ENCODE data around the gene PLA2G4D.
A peak's percentile ranks its signal among the peaks of the same experiment; 100 is the strongest.

The PLA2G4D gene, protein sequence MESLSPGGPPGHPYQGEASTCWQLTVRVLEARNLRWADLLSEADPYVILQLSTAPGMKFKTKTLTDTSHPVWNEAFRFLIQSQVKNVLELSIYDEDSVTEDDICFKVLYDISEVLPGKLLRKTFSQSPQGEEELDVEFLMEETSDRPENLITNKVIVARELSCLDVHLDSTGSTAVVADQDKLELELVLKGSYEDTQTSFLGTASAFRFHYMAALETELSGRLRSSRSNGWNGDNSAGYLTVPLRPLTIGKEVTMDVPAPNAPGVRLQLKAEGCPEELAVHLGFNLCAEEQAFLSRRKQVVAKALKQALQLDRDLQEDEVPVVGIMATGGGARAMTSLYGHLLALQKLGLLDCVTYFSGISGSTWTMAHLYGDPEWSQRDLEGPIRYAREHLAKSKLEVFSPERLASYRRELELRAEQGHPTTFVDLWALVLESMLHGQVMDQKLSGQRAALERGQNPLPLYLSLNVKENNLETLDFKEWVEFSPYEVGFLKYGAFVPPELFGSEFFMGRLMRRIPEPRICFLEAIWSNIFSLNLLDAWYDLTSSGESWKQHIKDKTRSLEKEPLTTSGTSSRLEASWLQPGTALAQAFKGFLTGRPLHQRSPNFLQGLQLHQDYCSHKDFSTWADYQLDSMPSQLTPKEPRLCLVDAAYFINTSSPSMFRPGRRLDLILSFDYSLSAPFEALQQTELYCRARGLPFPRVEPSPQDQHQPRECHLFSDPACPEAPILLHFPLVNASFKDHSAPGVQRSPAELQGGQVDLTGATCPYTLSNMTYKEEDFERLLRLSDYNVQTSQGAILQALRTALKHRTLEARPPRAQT

GRCh38 chr15:42094512-42094963 is at the start of gene PLA2G4D:
PLA2G4D (minus strand) TSS chr15:42094562; CDS start chr15:42094459, 103 bp downstream.
- no peak for DNase-seq (ENCODE audit: low read depth in 2 of 2)

GRCh38 chr15:42143356-42143755 is 49.0 kb upstream of the PLA2G4D start:
- DNase-seq (ENCODE audit: low read depth in 2 of 2) = no peak

GRCh38 chr15:42141795-42142667 is 47.7 kb upstream of the PLA2G4D start:
- DNase-seq (ENCODE audit: low read depth in 2 of 2) = no peak

GRCh38 chr15:42141246-42141645 is 46.9 kb upstream of the PLA2G4D start:
- DNase-seq (ENCODE audit: low read depth in 2 of 2) = no peak

GRCh38 chr15:42140383-42141070 is 46.2 kb upstream of the PLA2G4D start:
- DNase-seq (ENCODE audit: low read depth in 2 of 2) = no peak

GRCh38 chr15:42139596-42139995 is 45.2 kb upstream of the PLA2G4D start:
- no peak for DNase-seq (ENCODE audit: low read depth in 2 of 2)

DNA sequence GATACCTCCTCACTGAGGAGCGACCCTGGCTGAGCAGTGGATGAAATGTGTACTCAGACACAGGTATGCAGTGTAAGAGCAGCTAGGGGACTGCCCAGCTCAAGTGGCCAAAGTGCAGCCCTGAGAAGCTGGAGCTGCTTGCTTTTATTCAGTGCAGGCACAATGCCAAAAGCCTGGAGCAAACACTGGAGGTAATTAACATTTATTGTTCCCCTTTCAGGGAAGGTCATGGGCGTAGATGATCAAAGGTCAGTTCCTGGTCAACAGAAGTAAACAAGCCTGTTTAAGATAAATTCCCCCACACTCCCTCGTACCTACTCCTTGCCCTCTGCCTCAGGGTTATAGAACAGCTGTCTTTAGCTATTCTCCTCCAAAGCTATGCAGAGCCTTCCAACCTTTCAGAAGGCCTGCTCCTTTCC is 44.6 kb upstream of the PLA2G4D start:
- no peak for DNase-seq (ENCODE audit: low read depth in 2 of 2)

GRCh38 chr15:42138411-42138810 is 44.0 kb upstream of the PLA2G4D start:
- no peak for DNase-seq (ENCODE audit: low read depth in 2 of 2)

DNA sequence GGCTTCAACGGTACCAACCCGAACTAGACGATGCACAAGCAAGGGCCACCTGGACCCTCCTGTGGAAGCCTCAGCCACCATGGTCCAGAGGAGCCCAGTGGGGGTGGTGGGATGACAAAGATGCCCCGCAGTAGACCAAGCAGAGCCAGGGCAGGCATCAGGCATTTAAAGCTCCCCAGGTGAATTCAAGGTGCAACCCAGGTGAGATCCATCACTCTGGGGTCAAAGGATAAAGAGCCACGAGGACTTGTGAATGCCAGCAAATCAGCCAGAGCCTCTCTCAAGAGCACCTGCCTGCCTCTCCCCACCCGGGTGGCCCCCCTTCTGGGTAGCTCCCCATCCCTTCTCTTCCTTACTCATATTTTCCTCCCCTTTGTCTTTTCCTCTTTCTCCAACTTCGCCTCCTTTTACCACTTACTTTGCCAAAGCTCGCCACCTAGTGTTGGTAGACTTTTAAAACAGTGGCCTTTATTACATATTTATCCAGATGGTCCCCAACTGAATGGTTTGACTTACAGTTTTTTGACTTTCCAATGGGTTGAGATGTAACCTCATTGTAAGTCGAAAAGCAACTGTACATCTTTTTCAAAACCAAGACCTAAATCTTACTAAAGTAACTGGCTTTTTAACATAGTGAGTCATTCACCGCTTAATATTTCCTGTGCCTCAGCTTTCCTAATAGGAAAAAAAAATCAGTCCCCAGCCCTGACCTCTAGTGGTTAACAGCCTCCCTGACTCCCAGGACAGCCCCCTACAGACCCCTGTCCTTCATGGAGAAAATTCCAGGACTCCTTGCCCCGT is 43.3 kb upstream of the PLA2G4D start:
- peak; percentile 25 to 31 for DNase-seq (ENCODE audit: low read depth in 2 of 2)

GRCh38 chr15:42136513-42136912 is 42.2 kb upstream of the PLA2G4D start:
- DNase-seq (ENCODE audit: low read depth in 2 of 2) = no peak

DNA sequence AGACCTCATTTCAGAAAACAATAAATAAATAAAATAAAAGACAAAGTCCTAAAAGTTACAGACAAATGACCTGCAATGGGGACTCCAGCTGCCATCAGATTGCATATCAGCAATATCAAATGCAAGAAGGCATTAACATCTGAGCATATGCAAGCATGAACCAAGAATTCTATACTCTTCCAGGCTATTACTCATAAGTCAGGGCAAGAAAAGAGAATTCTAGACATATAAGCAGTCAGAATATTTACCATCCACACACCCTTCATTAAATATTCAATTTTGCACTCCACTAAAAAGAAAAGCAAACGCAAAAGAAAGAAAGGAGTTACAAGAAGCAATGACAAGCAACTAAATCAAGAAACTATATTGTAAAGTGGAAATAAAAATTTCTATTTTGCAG is 41.0 kb upstream of the PLA2G4D start:
- DNase-seq (ENCODE audit: low read depth in 2 of 2) = no peak

DNA sequence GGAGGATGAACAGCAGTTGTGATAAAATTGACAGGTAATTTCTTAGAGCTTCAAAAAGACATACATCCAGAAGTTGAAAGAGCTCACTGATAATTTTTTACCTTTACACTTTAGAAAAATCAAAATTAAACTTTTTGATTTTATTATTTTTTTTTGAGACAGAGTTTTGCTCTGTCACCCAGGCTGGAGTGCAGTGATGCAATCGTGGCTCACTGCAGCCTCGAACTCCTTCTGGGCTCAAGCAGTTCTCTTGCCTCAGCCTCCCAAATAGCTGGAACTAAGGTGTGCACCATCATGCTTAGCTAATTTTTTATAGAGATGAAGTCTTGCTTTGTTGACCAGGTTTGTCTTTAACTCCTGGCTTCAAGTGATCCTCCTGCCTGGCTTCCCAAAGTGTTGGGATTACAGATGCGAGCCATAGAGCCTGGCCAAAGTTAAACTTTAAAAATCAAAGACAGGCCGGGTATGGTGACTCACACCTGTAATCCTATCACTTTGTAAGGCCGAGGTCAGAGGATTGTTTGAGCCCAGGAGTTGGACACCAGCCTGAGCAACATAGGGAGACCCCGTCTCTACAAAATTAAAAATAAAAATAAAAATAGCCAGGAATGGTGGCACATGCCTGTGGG is 40.4 kb upstream of the PLA2G4D start:
- no peak for DNase-seq (ENCODE audit: low read depth in 2 of 2)

DNA sequence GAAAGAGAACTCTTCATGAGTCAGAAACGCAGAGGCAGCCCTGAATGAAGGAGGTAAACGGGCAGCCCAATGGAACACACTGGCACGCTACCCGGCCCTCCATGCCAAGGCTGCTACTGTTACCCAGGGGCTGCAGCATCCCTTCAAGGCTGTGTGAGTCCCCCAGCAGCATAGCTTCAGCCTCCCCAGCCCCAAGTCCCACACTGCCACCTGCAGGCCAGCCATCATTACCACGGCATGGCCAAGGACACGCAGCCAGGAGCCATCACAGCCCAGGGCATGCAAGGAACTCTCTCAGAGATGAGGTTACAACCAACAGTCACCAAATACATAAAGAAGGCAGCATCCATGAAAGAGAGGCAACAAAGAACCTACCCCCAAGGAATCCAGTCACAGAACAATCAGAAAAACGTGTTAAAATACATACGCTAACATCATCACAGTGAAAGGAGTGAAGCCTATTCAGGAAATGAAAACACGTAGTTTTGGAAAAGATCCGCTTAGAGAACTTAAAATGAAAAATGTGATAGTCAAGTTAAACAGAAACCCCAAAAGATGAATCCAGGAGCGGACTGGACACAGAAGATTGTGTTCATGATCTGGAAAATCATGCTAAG is 39.6 kb upstream of the PLA2G4D start:
- DNase-seq (ENCODE audit: low read depth in 2 of 2) = no peak

DNA sequence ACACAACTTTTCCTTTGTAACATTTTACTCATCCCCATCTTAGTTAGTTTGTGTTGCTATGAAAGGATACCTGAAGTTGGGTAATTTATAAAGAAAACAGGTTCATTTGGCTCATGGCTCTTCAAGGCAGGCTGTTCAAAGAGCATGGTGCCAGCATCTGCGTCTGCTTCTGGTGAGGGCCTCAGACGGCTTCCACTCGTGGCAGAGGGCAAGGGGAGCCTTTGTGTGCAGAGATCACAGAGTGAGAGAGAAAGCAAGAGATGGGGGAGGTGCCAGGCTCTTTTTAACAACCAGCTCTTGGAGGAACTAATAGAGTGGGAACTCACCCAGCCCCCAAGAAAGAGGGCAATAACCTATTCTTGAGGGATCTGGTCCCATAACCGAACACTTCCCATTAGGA is 39.0 kb upstream of the PLA2G4D start:
- no peak for DNase-seq (ENCODE audit: low read depth in 2 of 2)

GRCh38 chr15:42131826-42132806 is 37.8 kb upstream of the PLA2G4D start:
- DNase-seq (ENCODE audit: low read depth in 2 of 2) = no peak

- no peak for DNase-seq (ENCODE audit: low read depth in 2 of 2)
Measured at GRCh38 chr15:42131006-42131405, 36.6 kb upstream of the PLA2G4D start.

GRCh38 chr15:42130246-42130986 is 36.1 kb upstream of the PLA2G4D start:
- no peak for DNase-seq (ENCODE audit: low read depth in 2 of 2)

DNA sequence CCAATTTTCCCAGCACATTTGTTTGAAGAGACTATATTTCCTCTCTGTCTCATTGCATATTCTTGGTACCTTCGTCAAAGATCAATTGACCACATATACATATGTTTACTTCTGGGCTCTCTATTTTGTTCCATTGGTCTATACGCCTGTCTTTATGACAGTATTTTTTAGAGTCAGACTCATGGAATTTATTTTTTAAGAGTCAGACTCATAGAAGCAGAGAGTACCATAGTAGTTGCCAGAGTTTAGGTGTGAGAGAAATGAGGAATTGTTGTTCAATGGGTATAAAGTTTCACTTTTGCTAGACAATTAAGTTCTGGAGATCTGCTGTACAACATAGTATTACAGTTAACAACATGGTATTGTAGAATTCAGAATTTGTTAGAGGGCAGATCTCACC is 35.0 kb upstream of the PLA2G4D start:
- no peak for DNase-seq (ENCODE audit: low read depth in 2 of 2)

Measured in fibroblast of skin of left quadriceps (primary cell).